ENCODE measurements around the gene NYAP2.

The NYAP2 gene

GRCh38 chr2:225399504-225399903 lies at the start of gene NYAP2:
TSS of gene NYAP2 (plus strand) at chr2:225399710. CDS start at chr2:225408881, 9,171 bp downstream.
- no peak for DNase-seq

GRCh38 chr2:225353579-225354085 lies 45.9 kb upstream of the NYAP2 start:
- DNase-seq = no peak

- DNase-seq = no peak
Measured at GRCh38 chr2:225354281-225354774, 45.2 kb upstream of the NYAP2 start.

- DNase-seq = no peak
Measured at GRCh38 chr2:225355788-225356187, 43.7 kb upstream of the NYAP2 start.

- no peak for DNase-seq
Measured at GRCh38 chr2:225366731-225367130, 32.8 kb upstream of the NYAP2 start.

GRCh38 chr2:225367482-225367881 lies 32.0 kb upstream of the NYAP2 start:
- DNase-seq = no peak

GRCh38 chr2:225378984-225379383 lies 20.5 kb upstream of the NYAP2 start:
- DNase-seq = no peak

GRCh38 chr2:225379856-225380255 lies 19.7 kb upstream of the NYAP2 start:
- DNase-seq = no peak

GRCh38 chr2:225381609-225382008 lies 17.9 kb upstream of the NYAP2 start:
- DNase-seq = no peak

GRCh38 chr2:225398372-225398771 lies 1.1 kb upstream of the NYAP2 start:
- DNase-seq = no peak

GRCh38 chr2:225400060-225400511 lies 576 bp downstream of the NYAP2 start:
- no peak for DNase-seq

GRCh38 chr2:225400546-225401400 lies 1.3 kb downstream of the NYAP2 start:
- DNase-seq = no peak

- DNase-seq = no peak
Measured at GRCh38 chr2:225402210-225402776, 2.8 kb downstream of the NYAP2 start.

GRCh38 chr2:225411452-225411851 lies 11.9 kb downstream of the NYAP2 start:
- no peak for DNase-seq

GRCh38 chr2:225413786-225414185 lies 14.3 kb downstream of the NYAP2 start:
- no peak for DNase-seq

GRCh38 chr2:225414902-225415301 lies 15.4 kb downstream of the NYAP2 start:
- no peak for DNase-seq

GRCh38 chr2:225415341-225415740 lies 15.8 kb downstream of the NYAP2 start:
- DNase-seq = no peak

- no peak for DNase-seq
Measured at GRCh38 chr2:225415792-225416191, 16.3 kb downstream of the NYAP2 start.

- DNase-seq = no peak
Measured at GRCh38 chr2:225416616-225417367, 17.3 kb downstream of the NYAP2 start.

- DNase-seq = no peak
Measured at GRCh38 chr2:225419033-225419432, 19.5 kb downstream of the NYAP2 start.

- DNase-seq = no peak
Measured at GRCh38 chr2:225422145-225422544, 22.6 kb downstream of the NYAP2 start.

GRCh38 chr2:225425284-225425683 lies 25.8 kb downstream of the NYAP2 start:
- DNase-seq = no peak

- no peak for DNase-seq
Measured at GRCh38 chr2:225428360-225428759, 28.9 kb downstream of the NYAP2 start.
